COLO668 (cell line): ENCODE data around the gene SELENOM.
A peak's percentile ranks its signal among the peaks of the same experiment; 100 is the strongest.
"Not testable (repeated sequence)": the region's sequence is repeated elsewhere in the genome, so short reads cannot be mapped to it uniquely, and the experiment has no call there.

ENCODE experiments used
- DNase-seq: peaks from one replicate; lab custom pipeline; 2025; ENCODE audit not compliant: unreplicated experiment; lab: John Stamatoyannopoulos, UW

Gene SELENOM

GRCh38 chr22:31080164-31080847 is 27.1 kb downstream of the SELENOM start:
- DNase-seq, result peak; percentile 32

DNA sequence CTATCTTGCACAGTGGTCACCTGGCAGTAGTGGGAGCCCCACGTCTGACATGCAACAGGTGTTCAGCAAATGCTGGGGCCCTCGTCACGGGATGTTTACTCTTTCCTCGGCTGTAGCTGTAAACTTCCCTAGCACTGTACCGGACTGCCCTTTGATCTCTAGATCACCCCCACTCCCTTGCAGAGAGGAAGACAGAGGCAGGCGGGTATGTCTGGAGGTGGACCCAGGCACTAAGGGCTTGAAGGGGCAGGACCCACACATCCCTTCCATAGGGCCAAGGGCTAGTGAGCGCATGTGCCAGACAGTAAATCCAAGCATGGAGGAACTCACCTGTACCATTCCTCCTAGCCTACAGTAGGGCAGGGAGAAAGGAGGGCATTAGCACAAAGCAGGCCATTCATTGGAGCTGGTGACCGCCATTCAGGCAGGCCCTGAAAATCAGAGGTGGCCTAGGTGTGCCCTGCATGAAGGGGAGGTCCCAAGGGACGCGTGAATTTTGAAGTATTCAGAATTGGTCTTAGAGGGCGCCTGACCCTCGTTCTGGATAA is 28.2 kb downstream of the SELENOM start:
- peak; percentile 77 for DNase-seq

DNA sequence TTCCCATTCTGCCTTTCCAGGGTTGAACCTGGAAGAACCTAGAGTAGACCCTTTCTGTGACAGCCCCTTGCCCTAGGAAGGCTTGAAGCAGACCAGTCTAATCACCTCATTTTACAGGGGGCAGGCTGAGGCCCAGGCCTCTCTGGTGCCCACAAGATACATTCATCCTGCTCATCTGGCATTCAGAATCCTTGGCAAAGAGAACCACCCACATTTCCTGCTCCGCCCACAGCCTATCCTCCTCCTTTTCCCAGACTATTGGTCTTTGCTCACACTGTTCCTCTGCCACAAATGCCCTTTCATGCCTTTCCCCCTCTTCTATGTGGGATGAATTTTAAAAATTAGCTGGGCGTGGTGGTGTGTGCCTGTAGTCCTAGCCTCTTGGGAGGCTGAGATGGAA is 29.0 kb downstream of the SELENOM start:
- peak; percentile 24 for DNase-seq

DNA sequence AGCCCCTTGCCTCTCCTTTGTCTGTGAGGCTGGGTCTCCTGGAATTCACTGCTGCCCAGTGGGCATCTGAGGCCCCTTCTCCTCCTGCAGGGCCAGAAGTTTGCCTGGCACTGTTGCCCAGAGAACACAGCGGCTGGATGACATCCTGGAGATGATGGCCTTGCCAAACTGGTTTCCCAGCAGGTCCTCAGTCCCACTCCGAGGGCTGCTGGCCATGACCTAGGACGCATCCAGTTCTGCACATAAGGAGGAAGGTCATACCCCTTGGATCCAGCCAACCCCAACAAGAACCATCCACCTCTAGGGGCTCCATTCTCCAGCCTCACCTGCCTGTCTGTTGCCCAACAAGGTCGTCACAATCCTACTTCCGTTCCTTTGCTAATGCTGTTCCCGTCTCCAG is 29.7 kb downstream of the SELENOM start:
- no peak for DNase-seq

DNA sequence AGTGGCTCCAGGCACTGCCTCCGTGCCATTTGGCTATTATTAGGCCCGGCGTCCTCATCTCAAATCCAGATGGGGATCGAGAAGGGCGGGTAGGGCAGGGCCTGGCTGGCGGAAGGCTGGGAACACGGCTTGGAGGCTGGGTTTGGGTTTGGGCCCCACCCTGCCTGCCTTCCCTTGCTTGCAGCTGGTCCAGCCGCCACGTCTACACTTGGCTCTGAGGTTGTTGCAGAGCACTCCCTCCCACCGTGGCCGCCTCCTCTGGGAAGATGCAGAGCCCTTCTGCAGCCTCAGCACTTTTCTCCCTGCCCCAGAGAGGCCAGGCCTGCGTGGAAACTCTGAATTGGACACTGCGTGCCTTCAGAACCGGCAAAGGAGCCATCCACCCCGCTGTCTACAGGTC is 31.4 kb downstream of the SELENOM start:
- no peak for DNase-seq

- not testable (repeated sequence) for DNase-seq
These were observed 33.7 kb downstream of the SELENOM start for GRCh38 chr22:31073545-31074145.

DNA sequence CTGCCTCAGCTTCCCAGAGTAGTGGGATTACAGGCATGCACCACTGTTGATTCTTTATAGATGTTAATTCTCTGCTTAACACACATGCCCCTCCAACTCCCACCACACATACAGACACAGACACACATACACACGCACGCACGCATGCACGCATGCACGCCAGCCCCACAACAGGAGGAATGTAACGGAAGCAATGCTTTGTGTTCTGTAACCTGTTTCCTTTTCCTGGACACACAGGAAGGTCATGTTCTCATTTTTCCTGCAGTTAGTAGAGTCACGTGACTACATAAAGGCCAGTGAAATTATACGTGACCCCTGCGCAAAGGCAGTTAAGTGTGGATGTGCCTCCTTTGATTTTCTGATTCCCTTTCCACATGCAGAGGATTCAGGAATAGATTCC is 34.2 kb downstream of the SELENOM start:
- not testable (repeated sequence) for DNase-seq

GRCh38 chr22:31069691-31070314 is 37.6 kb downstream of the SELENOM start:
- not testable (repeated sequence) for DNase-seq

DNA sequence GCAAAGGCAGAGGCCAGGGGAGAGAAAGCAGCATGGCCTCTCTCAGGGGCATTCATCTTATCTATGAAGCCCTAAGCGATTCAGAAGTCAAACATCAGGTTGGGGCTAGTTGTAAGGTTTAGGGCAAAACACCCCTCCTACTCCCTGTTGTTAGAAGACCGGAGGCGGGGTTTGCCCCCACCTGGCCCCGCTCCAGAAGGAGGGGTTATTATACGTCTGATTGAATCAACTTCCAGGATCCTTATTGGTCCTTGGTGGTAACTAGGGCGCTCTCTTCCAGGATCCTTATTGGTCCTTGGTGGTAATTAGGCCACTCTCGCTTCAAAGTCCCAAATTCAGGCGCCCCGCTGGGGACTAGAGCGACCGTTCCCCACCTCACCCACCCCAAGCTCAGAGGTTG is 38.4 kb downstream of the SELENOM start:
- DNase-seq, result no peak

DNA sequence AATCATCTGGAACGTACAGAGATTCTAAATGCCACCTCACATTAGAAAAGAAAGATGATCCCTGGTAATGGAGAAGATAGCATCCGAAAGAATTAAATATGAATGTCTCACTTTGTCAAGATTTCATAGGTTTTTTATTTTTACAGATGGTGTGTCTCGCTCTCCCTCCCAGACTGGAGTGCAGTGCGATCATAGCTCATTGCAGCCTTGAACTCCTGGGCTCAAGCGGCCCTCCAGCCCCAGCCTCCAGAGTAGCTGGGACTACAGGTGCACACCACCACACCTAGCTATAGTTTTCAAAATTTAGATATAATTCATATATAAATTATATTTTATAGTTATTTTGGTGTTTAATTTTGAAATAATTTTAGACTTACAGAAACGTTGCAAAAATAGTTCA is 43.0 kb downstream of the SELENOM start:
- DNase-seq, result no peak

DNA sequence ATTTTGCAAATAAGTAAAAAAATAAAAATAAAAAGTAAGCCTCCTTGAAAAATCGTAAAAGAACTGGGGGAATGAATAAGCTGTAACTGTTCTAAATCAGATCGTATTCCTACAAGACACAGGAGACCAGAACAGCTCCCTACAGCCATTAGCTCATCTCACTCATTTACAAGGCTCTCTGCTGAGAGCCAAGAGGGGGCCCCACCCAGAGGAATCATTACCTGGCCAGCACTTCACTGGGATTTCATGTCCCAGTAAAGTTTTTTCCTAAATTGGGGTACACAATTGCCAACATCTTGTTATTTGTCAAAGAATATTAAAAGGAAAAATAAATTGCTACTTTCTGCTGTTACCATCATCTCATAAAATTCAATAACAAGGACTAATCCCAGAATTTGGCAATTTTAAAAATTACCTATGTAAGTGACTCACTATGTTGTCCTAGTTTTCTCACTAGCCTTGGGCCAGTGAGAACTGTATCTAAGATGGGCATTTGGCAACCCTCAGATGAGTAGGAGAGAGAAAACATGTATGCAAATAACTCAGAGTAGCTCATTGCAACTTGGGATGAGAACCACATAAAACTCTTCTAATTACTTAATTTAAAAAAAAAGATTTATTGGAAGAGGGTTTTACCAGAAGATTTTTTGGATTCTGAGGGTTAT is 44.7 kb downstream of the SELENOM start:
- no peak for DNase-seq

- not testable (repeated sequence) for DNase-seq
These were observed 47.7 kb downstream of the SELENOM start for GRCh38 chr22:31059663-31060062.

DNA sequence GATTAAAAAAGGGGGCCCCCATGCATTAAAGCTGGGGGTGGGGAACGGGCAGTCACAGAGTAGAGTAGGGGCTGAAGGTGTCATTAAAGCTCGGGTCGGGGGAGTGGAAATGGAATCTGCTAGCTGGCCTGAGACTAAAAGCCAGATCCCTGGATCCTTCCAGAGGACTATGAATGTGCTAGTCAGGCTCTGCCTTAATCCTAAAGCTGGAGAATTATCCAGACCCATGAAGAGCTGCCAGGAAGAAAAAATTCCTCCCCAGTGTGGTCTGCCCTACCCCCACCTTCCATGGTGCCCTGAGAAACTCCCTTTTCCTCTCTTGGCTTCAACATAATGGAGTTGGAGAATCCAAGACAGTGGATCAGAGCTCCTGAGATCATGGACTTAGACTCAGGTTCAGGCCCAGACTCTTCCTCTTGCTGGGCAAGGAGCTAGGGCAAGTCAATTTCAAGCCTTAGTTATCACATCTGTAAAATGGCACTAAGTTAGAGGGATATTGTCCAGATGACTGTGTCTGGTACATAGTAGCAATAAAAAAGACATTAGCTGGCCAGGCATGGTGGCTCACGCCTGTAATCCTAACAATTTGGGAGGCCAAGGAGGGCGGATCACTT is 50.3 kb downstream of the SELENOM start:
- no peak for DNase-seq

GRCh38 chr22:31055635-31056159 is 51.7 kb downstream of the SELENOM start:
- DNase-seq, result peak; percentile 68

GRCh38 chr22:31055117-31055634 is 52.2 kb downstream of the SELENOM start:
- no peak for DNase-seq
